Suprapubic skin (tissue), 4 donors: ENCODE data around the gene PDHX. TPM values are rescaled to one million over a fixed set of nuclear protein-coding genes. Genes with fewer than 3 reads are reported as not detected.

Experiments
- DNase-seq, 2 donors: peaks; one replicate each; pipeline ENCODE4 v3.0.0-alpha.2; 2019; ENCODE audit warnings: low spot score in 2 of 2
- H3K27ac ChIP-seq: fragments of 200-600 bp; sonication (generic); one replicate; pipeline ENCODE4 v1.5.1; 2019
- H3K27me3 ChIP-seq: fragments of 200-600 bp; sonication (generic); one replicate; pipeline ENCODE4 v1.5.1; 2019
- H3K36me3 ChIP-seq: fragments of 200-600 bp; sonication (generic); one replicate; pipeline ENCODE4 v1.5.1; 2019
- H3K4me1 ChIP-seq: fragments of 200-600 bp; sonication (generic); one replicate; pipeline ENCODE4 v1.5.1; 2019
- H3K4me3 ChIP-seq: fragments of 200-600 bp; sonication (generic); one replicate; pipeline ENCODE4 v1.5.1; 2019; ENCODE audit warnings: mild to moderate bottlenecking
- H3K9me3 ChIP-seq: fragments of 200-600 bp; sonication (generic); one replicate; pipeline ENCODE4 v1.5.1; 2019
- CTCF ChIP-seq, 2 donors: fragments of 200-600 bp in 1 of 2; fragments of 450-650 bp in 1 of 2; sonication (generic) in 1 of 2; IDR thresholded peaks; one replicate each; pipeline ENCODE4 v1.5.1; 2016 to 2019; ENCODE audit warnings: antibody characterized with exemption in 2 of 2, mild to moderate bottlenecking in 1 of 2, moderate library complexity in 1 of 2
- EP300 ChIP-seq: sonication (generic); formaldehyde crosslinking; IDR thresholded peaks from one replicate; pipeline ENCODE4 v1.6.1; 2017; ENCODE audit warnings: antibody characterized with exemption
- POLR2A ChIP-seq, 2 donors: fragments of 450-650 bp; IDR thresholded peaks; one replicate each; pipeline ENCODE4 v1.6.1; 2017; ENCODE audit warnings: antibody characterized with exemption in 2 of 2, mild to moderate bottlenecking in 2 of 2, moderate library complexity in 2 of 2
- POLR2AphosphoS5 ChIP-seq, 3 donors: sonication (generic); formaldehyde crosslinking; IDR thresholded peaks; one replicate each; pipeline ENCODE4 v1.6.1; 2017; ENCODE audit warnings: antibody characterized with exemption in 3 of 3
- WGBS: methylation state at CpG from one replicate; pipeline ENCODE4 v1.1.5; 2018; 5-methylcytosine and 5-hydroxymethylcytosine counted together
- total RNA-seq, 4 donors: library from RNA; depleted of rRNA; stranded (reverse); fragments of >200 nt; gene quantifications; one replicate each; pipeline ENCODE4 v1.1.0, GENCODE V29; 2016

Gene PDHX
- total RNA-seq, 4 donors from 2014 or later = 19.7 to 37.7 (median 23.8) TPM

- 22% methylated on average over 5 of the region's 5 CpGs for WGBS
- Histone ChIP-seq H3K9me3 (no peaks in the 10 kb centered on the region), H3K36me3 (no peaks in the 10 kb centered on the region), H3K27me3 (no peaks in the 10 kb centered on the region), H3K4me1 (peaks cover 40% of the 10 kb centered on the region), H3K4me3 (no peak overlapping the region), H3K27ac (peak overlapping the region; percentile 91)
- DNase-seq = no peak
- TF ChIP-seq POLR2A (IDR thresholded peaks at IDR 0.05) (no peak), CTCF (IDR thresholded peaks at IDR 0.05) (no peak), POLR2AphosphoS5 (IDR thresholded peaks at IDR 0.05) (no peak), EP300 (no peak)
Measured at GRCh38 chr11:35029979-35030682, 113.7 kb downstream of the PDHX start.

GRCh38 chr11:35030716-35031213 is 114.3 kb downstream of the PDHX start:
- no peaks in the 10 kb centered on the region for H3K36me3 ChIP-seq
- H3K27me3 ChIP-seq = no peaks in the 10 kb centered on the region
- H3K27ac ChIP-seq = peak overlapping the region; percentile 91
- H3K4me3 ChIP-seq = no peak overlapping the region
- WGBS = 19% methylated on average over 11 of the region's 11 CpGs
- peak; percentile 81 to 90 for DNase-seq
- no peaks in the 10 kb centered on the region for H3K9me3 ChIP-seq
- H3K4me1 ChIP-seq = peaks cover 46% of the 10 kb centered on the region
- TF ChIP-seq EP300 (no peak), POLR2AphosphoS5 (IDR thresholded peaks at IDR 0.05) (peak in 2 of 3 donors; percentile 32 to 43), POLR2A (IDR thresholded peaks at IDR 0.05) (peak in 1 of 2 donors; percentile 58), CTCF (IDR thresholded peaks at IDR 0.05) (no peak)

- no peak for DNase-seq
- Histone ChIP-seq H3K9me3 (no peaks in the 10 kb centered on the region), H3K4me1 (peaks cover 51% of the 10 kb centered on the region), H3K36me3 (no peaks in the 10 kb centered on the region), H3K4me3 (no peak overlapping the region), H3K27ac (peak overlapping the region; percentile 91), H3K27me3 (no peaks in the 10 kb centered on the region)
- WGBS = 90% methylated on average over 2 of the region's 2 CpGs
- TF ChIP-seq EP300 (no peak), CTCF (IDR thresholded peaks at IDR 0.05) (no peak), POLR2AphosphoS5 (IDR thresholded peaks at IDR 0.05) (no peak), POLR2A (IDR thresholded peaks at IDR 0.05) (no peak)
Measured at GRCh38 chr11:35031346-35031745, 114.9 kb downstream of the PDHX start.

- Histone ChIP-seq H3K27me3 (no peaks in the 10 kb centered on the region), H3K4me3 (no peak overlapping the region), H3K36me3 (no peaks in the 10 kb centered on the region), H3K9me3 (no peaks in the 10 kb centered on the region), H3K27ac (peak overlapping the region; percentile 91), H3K4me1 (peaks cover 56% of the 10 kb centered on the region)
- TF ChIP-seq CTCF (IDR thresholded peaks at IDR 0.05) (no peak), EP300 (no peak), POLR2AphosphoS5 (IDR thresholded peaks at IDR 0.05) (peak in 1 of 3 donors; percentile 43), POLR2A (IDR thresholded peaks at IDR 0.05) (no peak)
- DNase-seq = no peak
- WGBS = 32% methylated on average over 1 of the region's 1 CpG
Measured at GRCh38 chr11:35031867-35032266, 115.4 kb downstream of the PDHX start.

GRCh38 chr11:35033011-35033410 is 116.6 kb downstream of the PDHX start:
- Histone ChIP-seq H3K27ac (no peak overlapping the region), H3K4me3 (no peak overlapping the region), H3K4me1 (peaks cover 61% of the 10 kb centered on the region), H3K9me3 (no peaks in the 10 kb centered on the region), H3K36me3 (no peaks in the 10 kb centered on the region), H3K27me3 (no peaks in the 10 kb centered on the region)
- no peak for DNase-seq
- no peak for TF ChIP-seq EP300
- no peak for TF ChIP-seq POLR2AphosphoS5 (IDR thresholded peaks at IDR 0.05)
- TF ChIP-seq POLR2A (IDR thresholded peaks at IDR 0.05) = no peak
- no peak for TF ChIP-seq CTCF (IDR thresholded peaks at IDR 0.05)
- 95% methylated on average over 6 of the region's 6 CpGs for WGBS
